Activated T-helper 9 cell treated with anti-CD3 and anti-CD28 coated beads, Interleukin-2, amount 50 U/mL, for 16 hours (primary cell): ENCODE measurements around the gene ATP10B.

ENCODE experiments used
- DNase-seq: peaks from one replicate; pipeline ENCODE4 v3.0.0-alpha.2; 2020; ENCODE audit warnings: low read depth

Gene ATP10B

GRCh38 chr5:160548949-160549645 lies 302.9 kb downstream of the ATP10B start:
- DNase-seq: no peak

- no peak for DNase-seq
Measured at GRCh38 chr5:160547872-160548271, 304.1 kb downstream of the ATP10B start.

GRCh38 chr5:160547061-160547460 lies 304.9 kb downstream of the ATP10B start:
- DNase-seq: no peak

GRCh38 chr5:160545832-160546231 lies 306.2 kb downstream of the ATP10B start:
- DNase-seq: no peak

- no peak for DNase-seq
Measured at GRCh38 chr5:160543395-160543794, 308.6 kb downstream of the ATP10B start.

- DNase-seq: no peak
Measured at GRCh38 chr5:160542840-160543239, 309.2 kb downstream of the ATP10B start.

GRCh38 chr5:160542281-160542680 lies 309.7 kb downstream of the ATP10B start:
- no peak for DNase-seq

- no peak for DNase-seq
Measured at GRCh38 chr5:160539431-160539830, 312.6 kb downstream of the ATP10B start.

- DNase-seq: no peak
Measured at GRCh38 chr5:160537940-160538339, 314.1 kb downstream of the ATP10B start.

- no peak for DNase-seq
Measured at GRCh38 chr5:160537116-160537515, 314.9 kb downstream of the ATP10B start.

GRCh38 chr5:160534914-160535313 lies 317.1 kb downstream of the ATP10B start:
- DNase-seq: no peak

GRCh38 chr5:160534125-160534524 lies 317.9 kb downstream of the ATP10B start:
- no peak for DNase-seq

- no peak for DNase-seq
Measured at GRCh38 chr5:160525471-160526261, 326.3 kb downstream of the ATP10B start.

GRCh38 chr5:160524827-160525226 lies 327.2 kb downstream of the ATP10B start:
- no peak for DNase-seq

GRCh38 chr5:160523502-160524163 lies 328.4 kb downstream of the ATP10B start:
- DNase-seq: no peak

- no peak for DNase-seq
Measured at GRCh38 chr5:160521392-160521663, 330.7 kb downstream of the ATP10B start.

GRCh38 chr5:160520609-160521391 lies 331.2 kb downstream of the ATP10B start:
- no peak for DNase-seq

- DNase-seq: no peak
Measured at GRCh38 chr5:160516696-160517530, 335.1 kb downstream of the ATP10B start.

- DNase-seq: no peak
Measured at GRCh38 chr5:160514866-160515265, 337.1 kb downstream of the ATP10B start.

- no peak for DNase-seq
Measured at GRCh38 chr5:160514191-160514590, 337.8 kb downstream of the ATP10B start.

GRCh38 chr5:160513485-160513884 lies 338.5 kb downstream of the ATP10B start:
- DNase-seq: no peak
